HepG2 (cell line): Measurements from ENCODE around the gene GPX7. TPM values are rescaled to one million over a fixed set of nuclear protein-coding genes. Genes with fewer than 3 reads are reported as not detected.

ENCODE experiments used
- GZF1 ChIP-seq: sonication (generic); formaldehyde crosslinking; IDR thresholded peaks from 2 replicates; pipeline ENCODE4 v1.5.1; 2020; ENCODE audit warnings: mild to moderate bottlenecking, missing genetic modification reagents
- HMGXB3 ChIP-seq: sonication (generic); formaldehyde crosslinking; IDR thresholded peaks from 2 replicates; pipeline ENCODE4 v1.4.0; 2020; ENCODE audit warnings: missing genetic modification reagents, borderline replicate concordance
- JUN ChIP-seq: sonication (generic); formaldehyde crosslinking; IDR thresholded peaks from 2 replicates; pipeline ENCODE4 v1.4.0; 2020; ENCODE audit warnings: mild to moderate bottlenecking, missing genetic modification reagents
- NFRKB ChIP-seq: fragments of 450-650 bp; IDR thresholded peaks from 2 replicates; pipeline ENCODE4 v1.6.1; 2017
- PAWR ChIP-seq: sonication (generic); formaldehyde crosslinking; IDR thresholded peaks from 2 replicates; pipeline ENCODE4 v1.4.0; 2020; ENCODE audit warnings: missing genetic modification reagents, mild to moderate bottlenecking, borderline replicate concordance
- TAF1 ChIP-seq: sonication (generic); formaldehyde crosslinking; IDR thresholded peaks from 2 replicates; pipeline ENCODE4 v1.4.0; 2020; ENCODE audit warnings: missing genetic modification reagents
- ZNF281 ChIP-seq: sonication (generic); formaldehyde crosslinking; IDR thresholded peaks from 2 replicates; pipeline ENCODE4 v1.4.0; 2020; ENCODE audit warnings: missing genetic modification reagents, borderline replicate concordance
- ZNF34 ChIP-seq: sonication (generic); formaldehyde crosslinking; IDR thresholded peaks from 2 replicates; pipeline ENCODE4 v1.4.0; 2020; ENCODE audit warnings: mild to moderate bottlenecking, missing genetic modification reagents, borderline replicate concordance
- ZNF468 ChIP-seq: sonication (generic); formaldehyde crosslinking; IDR thresholded peaks from 2 replicates; pipeline ENCODE4 v1.8.0; 2022; ENCODE audit warnings: mild to moderate bottlenecking, moderate library complexity, missing genetic modification reagents
- ZNF547 ChIP-seq: sonication (generic); formaldehyde crosslinking; IDR thresholded peaks from 2 replicates; pipeline ENCODE4 v1.5.1; 2020; ENCODE audit warnings: mild to moderate bottlenecking, missing genetic modification reagents
- ZNF629 ChIP-seq: sonication (generic); formaldehyde crosslinking; conservative IDR thresholded peaks from 2 replicates; pipeline ENCODE4 v1.5.0; 2020; ENCODE audit warnings: missing genetic modification reagents
- ZZZ3 ChIP-seq: sonication (generic); formaldehyde crosslinking; IDR thresholded peaks from 2 replicates; pipeline ENCODE4 v1.4.0; 2020; ENCODE audit warnings: missing genetic modification reagents, mild to moderate bottlenecking, borderline replicate concordance
- polyA plus RNA-seq, 8 experiments: library from polyadenylated mRNA; depleted of rRNA in 3 of 8; stranded (reverse) in 7 of 8; unstranded in 1 of 8; fragments of >200 nt; fragmentation: Illumina TruSeq in 4 of 8; extraction: Trizol in 4 of 8; gene quantifications; 2 replicates each; pipeline versions ENCODE4 v1.2.1 to v1.2.3, GENCODE V29; 2011 to 2016; ENCODE audit warnings: low read depth in 4 of 8, missing spikeins in 1 of 8, mixed read lengths in 1 of 8; ENCODE audit not compliant: insufficient read depth in 1 of 8
- total RNA-seq, 5 experiments: library from RNA; depleted of rRNA; stranded (reverse); fragments of >200 nt; fragmentation: Illumina TruSeq; extraction: Trizol; gene quantifications; 2 replicates each; pipeline ENCODE4 v1.2.3, GENCODE V29; 2016; ENCODE audit warnings: low read depth in 1 of 5
- TF ChIP-seq, protein P1 (sequence below): sonication (generic); formaldehyde crosslinking; IDR thresholded peaks from 2 replicates; pipeline ENCODE4 v1.4.0; 2020; ENCODE audit warnings: missing genetic modification reagents
- TF ChIP-seq, protein P2 (sequence below): sonication (generic); formaldehyde crosslinking; IDR thresholded peaks from 2 replicates; pipeline ENCODE4 v1.5.0; 2020; ENCODE audit warnings: mild to moderate bottlenecking, missing genetic modification reagents
- TF ChIP-seq, protein P3 (sequence below): sonication (generic); formaldehyde crosslinking; IDR thresholded peaks from 2 replicates; pipeline ENCODE4 v1.4.0; 2020; ENCODE audit warnings: mild to moderate bottlenecking, low read depth, missing genetic modification reagents

The GPX7 gene
- total and polyA plus RNA-seq, 2 of the 13 experiments (the other 11 are each of a cell fraction or from before 2014, with no cell fraction given), result 14.1 to 16.2 TPM

DNA sequence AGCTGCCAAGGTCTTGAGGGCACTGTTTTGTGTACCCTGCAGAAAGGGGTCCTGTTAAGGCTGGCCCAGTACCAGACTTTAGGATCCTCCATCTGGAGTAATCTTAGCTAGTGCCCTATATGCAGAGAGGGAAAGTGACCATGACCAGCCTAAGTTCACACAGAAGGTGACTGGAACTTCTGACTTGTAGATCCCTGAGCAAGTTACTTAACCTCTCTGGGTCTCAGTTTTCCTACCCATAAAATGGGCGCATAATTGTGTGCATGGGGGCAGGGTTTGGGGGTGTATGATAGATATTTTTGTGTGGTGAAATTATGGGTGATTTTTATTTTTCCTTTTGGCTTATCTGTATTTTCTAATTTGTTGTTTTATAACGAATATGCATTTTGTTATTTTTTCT lies 27.5 kb downstream of the GPX7 start (continued):
- no peak for TF ChIP-seq ZZZ3 (CRISPR knock-in tag)
- TF ChIP-seq JUN (CRISPR knock-in tag), result no peak
- peak; percentile 96 for TF ChIP-seq ZNF629
- no peak for TF ChIP-seq ZNF547 (CRISPR knock-in tag)
- no peak for TF ChIP-seq HMGXB3 (CRISPR knock-in tag)
- no peak for TF ChIP-seq PAWR (CRISPR knock-in tag)
- TF ChIP-seq, protein P1, sequence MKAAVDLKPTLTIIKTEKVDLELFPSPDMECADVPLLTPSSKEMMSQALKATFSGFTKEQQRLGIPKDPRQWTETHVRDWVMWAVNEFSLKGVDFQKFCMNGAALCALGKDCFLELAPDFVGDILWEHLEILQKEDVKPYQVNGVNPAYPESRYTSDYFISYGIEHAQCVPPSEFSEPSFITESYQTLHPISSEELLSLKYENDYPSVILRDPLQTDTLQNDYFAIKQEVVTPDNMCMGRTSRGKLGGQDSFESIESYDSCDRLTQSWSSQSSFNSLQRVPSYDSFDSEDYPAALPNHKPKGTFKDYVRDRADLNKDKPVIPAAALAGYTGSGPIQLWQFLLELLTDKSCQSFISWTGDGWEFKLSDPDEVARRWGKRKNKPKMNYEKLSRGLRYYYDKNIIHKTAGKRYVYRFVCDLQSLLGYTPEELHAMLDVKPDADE (CRISPR knock-in tag), result no peak
- no peak for TF ChIP-seq NFRKB
- TF ChIP-seq, protein P2, sequence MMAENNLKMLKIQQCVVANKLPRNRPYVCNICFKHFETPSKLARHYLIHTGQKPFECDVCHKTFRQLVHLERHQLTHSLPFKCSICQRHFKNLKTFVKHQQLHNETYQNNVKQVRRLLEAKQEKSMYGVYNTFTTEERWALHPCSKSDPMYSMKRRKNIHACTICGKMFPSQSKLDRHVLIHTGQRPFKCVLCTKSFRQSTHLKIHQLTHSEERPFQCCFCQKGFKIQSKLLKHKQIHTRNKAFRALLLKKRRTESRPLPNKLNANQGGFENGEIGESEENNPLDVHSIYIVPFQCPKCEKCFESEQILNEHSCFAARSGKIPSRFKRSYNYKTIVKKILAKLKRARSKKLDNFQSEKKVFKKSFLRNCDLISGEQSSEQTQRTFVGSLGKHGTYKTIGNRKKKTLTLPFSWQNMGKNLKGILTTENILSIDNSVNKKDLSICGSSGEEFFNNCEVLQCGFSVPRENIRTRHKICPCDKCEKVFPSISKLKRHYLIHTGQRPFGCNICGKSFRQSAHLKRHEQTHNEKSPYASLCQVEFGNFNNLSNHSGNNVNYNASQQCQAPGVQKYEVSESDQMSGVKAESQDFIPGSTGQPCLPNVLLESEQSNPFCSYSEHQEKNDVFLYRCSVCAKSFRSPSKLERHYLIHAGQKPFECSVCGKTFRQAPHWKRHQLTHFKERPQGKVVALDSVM (CRISPR knock-in tag), result no peak
- no peak for TF ChIP-seq GZF1 (CRISPR knock-in tag)
- TF ChIP-seq ZNF34 (CRISPR knock-in tag), result no peak
- TF ChIP-seq, protein P3, sequence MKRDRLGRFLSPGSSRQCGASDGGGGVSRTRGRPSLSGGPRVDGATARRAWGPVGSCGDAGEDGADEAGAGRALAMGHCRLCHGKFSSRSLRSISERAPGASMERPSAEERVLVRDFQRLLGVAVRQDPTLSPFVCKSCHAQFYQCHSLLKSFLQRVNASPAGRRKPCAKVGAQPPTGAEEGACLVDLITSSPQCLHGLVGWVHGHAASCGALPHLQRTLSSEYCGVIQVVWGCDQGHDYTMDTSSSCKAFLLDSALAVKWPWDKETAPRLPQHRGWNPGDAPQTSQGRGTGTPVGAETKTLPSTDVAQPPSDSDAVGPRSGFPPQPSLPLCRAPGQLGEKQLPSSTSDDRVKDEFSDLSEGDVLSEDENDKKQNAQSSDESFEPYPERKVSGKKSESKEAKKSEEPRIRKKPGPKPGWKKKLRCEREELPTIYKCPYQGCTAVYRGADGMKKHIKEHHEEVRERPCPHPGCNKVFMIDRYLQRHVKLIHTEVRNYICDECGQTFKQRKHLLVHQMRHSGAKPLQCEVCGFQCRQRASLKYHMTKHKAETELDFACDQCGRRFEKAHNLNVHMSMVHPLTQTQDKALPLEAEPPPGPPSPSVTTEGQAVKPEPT (CRISPR knock-in tag), result no peak
- no peak for TF ChIP-seq TAF1 (CRISPR knock-in tag)
- no peak for TF ChIP-seq ZNF281
- no peak for TF ChIP-seq ZNF468 (CRISPR knock-in tag)
